ENCODE data around the gene GYPC.
A peak's percentile ranks its signal among the peaks of the same experiment; 100 is the strongest.

The GYPC gene

DNA sequence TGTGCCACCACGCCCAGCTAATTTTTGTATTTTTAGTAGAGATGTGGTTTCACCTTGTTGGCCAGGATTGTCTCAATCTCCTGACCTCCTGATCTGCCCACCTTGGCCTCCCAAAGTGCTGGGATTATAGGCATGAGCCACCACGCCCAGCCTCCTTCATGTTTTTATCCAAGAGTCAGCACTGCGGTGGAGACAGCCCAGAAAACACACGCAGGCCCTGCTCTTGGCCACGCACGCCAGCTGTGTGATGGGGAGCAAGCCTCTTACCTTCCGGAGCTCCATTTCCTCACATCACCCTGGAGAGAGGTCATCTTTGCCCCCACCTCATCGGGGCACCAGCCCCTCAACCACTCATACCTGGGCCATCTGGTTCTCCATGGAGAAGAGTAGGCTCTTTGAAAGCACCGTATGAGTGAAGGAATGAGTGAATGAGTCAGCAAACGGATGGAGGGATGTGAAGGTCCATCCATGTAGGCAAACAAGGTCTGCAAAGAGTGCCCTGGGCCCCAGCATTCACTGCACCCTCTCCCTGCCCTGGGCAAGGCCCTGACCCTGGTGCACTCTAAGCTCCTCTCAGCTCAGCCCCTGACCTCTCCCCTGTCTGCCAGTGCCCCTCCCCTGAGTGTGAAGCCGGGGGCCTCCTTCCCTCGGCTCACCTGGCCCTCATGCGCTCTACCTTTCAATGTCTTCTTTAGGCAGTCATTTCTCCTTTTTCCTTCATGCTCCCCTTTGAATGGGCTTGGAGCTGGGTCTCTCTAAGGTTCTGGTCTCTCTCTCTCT lies 7.4 kb downstream of the GYPC start:
- Histone ChIP-seq H4K20me1 (ENCODE audit: insufficient read depth, low read length, poor library complexity, severe bottlenecking) (peaks cover 68% of the 10 kb centered on the region), H3K4me2 (ENCODE audit: low read depth, low read length, poor library complexity, severe bottlenecking) (peak overlapping the region; percentile 89)

DNA sequence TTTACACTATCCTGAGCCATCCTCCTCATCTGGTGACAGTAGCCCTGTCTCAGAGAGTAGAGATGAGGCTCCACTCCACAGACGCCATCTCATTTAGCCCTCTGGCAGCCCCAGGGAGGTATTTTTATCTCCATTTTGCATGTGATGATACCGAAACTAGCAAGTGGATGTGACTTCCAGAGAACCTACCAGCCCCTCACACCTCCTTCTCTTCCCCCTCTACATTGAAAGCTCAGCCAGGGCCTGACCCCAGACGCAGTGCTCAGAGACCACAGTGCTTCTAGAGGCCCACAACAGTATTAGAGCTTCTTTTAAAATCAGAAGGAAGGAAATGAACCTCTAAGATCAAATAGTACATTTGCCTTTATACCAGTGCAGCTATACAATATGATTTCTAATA lies 8.3 kb downstream of the GYPC start:
- peak overlapping the region; percentile 21 for H3K9ac ChIP-seq (ENCODE audit: low read depth, low read length, poor library complexity, severe bottlenecking)
- peak overlapping the region; percentile 89 for H3K4me2 ChIP-seq (ENCODE audit: low read depth, low read length, poor library complexity, severe bottlenecking)

More for the DNA sequence above, 7.4 kb downstream of the GYPC start:
- TF ChIP-seq, protein P1, sequence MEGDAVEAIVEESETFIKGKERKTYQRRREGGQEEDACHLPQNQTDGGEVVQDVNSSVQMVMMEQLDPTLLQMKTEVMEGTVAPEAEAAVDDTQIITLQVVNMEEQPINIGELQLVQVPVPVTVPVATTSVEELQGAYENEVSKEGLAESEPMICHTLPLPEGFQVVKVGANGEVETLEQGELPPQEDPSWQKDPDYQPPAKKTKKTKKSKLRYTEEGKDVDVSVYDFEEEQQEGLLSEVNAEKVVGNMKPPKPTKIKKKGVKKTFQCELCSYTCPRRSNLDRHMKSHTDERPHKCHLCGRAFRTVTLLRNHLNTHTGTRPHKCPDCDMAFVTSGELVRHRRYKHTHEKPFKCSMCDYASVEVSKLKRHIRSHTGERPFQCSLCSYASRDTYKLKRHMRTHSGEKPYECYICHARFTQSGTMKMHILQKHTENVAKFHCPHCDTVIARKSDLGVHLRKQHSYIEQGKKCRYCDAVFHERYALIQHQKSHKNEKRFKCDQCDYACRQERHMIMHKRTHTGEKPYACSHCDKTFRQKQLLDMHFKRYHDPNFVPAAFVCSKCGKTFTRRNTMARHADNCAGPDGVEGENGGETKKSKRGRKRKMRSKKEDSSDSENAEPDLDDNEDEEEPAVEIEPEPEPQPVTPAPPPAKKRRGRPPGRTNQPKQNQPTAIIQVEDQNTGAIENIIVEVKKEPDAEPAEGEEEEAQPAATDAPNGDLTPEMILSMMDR (conservative IDR thresholded peaks at IDR 0.05; ENCODE audit: low read length), result no peak
- no peak for TF ChIP-seq EZH2phosphoT487 (IDR thresholded peaks at IDR 0.05; ENCODE audit: borderline replicate concordance)
- Histone ChIP-seq H3K27me3 (ENCODE audit: insufficient read depth, low read length, poor library complexity, severe bottlenecking) (no peaks in the 10 kb centered on the region), H3K36me3 (ENCODE audit: insufficient read depth, low read length) (peaks cover 4% of the 10 kb centered on the region; the same call in 1 of the 2 replicates), H3K9me2 (replicated peaks; ENCODE audit: low read depth, low read length) (no peaks in the 10 kb centered on the region), H2AFZ (ENCODE audit: low read length) (no peak overlapping the region), H3F3A (ENCODE audit: low read depth) (peaks cover 4% of the 10 kb centered on the region; the same call in 1 of the 2 replicates), H3K4me1 (ENCODE audit: insufficient read depth, low read length, poor library complexity, severe bottlenecking) (peaks cover 72% of the 10 kb centered on the region), H3K4me3 (ENCODE audit: low read length, poor library complexity, severe bottlenecking) (peak overlapping the region; percentile 64), H3K9ac (ENCODE audit: low read depth, low read length, poor library complexity, severe bottlenecking) (peak overlapping the region; percentile 60), H3K9me3 (ENCODE audit: insufficient read depth, low read depth, low read length) (no peaks in the 10 kb centered on the region), H3K79me2 (ENCODE audit: insufficient read depth, low read length) (peaks cover 100% of the 10 kb centered on the region)

DNA sequence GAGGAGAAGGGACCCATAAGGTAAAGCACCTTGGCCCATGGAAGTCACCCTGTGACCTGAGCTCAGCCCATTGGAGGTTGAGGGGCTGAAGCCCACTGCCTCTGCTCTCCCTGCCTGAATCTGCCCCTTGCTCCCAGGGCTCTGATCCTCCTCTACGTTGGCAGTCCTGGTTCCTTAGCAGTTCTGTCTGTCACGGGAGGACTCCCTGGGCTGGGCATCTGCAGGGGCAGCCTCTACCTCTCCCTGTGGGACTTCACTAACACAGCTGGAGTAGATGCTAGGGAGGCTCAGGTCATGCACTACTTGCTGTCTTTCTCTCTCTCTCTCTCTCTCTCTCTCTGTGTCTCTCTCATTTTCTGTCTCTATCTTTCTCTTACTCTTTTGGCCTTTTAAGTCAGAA lies 8.7 kb downstream of the GYPC start:
- H2AFZ ChIP-seq (ENCODE audit: low read length), result no peak overlapping the region
- H3K9me2 ChIP-seq (replicated peaks; ENCODE audit: low read depth, low read length), result no peaks in the 10 kb centered on the region
- no peaks in the 10 kb centered on the region for H3K9me3 ChIP-seq (ENCODE audit: insufficient read depth, low read depth, low read length)
- H3F3A ChIP-seq (ENCODE audit: low read depth), result no peaks in the 10 kb centered on the region
- H3K4me3 ChIP-seq (ENCODE audit: low read length, poor library complexity, severe bottlenecking), result peak overlapping the region; percentile 2
- no peaks in the 10 kb centered on the region for H3K27me3 ChIP-seq (ENCODE audit: insufficient read depth, low read length, poor library complexity, severe bottlenecking)
- peaks cover 70% of the 10 kb centered on the region for H4K20me1 ChIP-seq (ENCODE audit: insufficient read depth, low read length, poor library complexity, severe bottlenecking)
- TF ChIP-seq, protein P1 (conservative IDR thresholded peaks at IDR 0.05; ENCODE audit: low read length), result no peak
- peaks cover 4% of the 10 kb centered on the region; the same call in 1 of the 2 replicates for H3K36me3 ChIP-seq (ENCODE audit: insufficient read depth, low read length)
- peak overlapping the region; percentile 89 for H3K4me2 ChIP-seq (ENCODE audit: low read depth, low read length, poor library complexity, severe bottlenecking)
- peak overlapping the region; percentile 21 for H3K9ac ChIP-seq (ENCODE audit: low read depth, low read length, poor library complexity, severe bottlenecking)
- peaks cover 62% of the 10 kb centered on the region for H3K4me1 ChIP-seq (ENCODE audit: insufficient read depth, low read length, poor library complexity, severe bottlenecking)
- H3K79me2 ChIP-seq (ENCODE audit: insufficient read depth, low read length), result peaks cover 100% of the 10 kb centered on the region

More for the DNA sequence above, 8.3 kb downstream of the GYPC start:
- Histone ChIP-seq H2AFZ (ENCODE audit: low read length) (no peak overlapping the region), H3K4me1 (ENCODE audit: insufficient read depth, low read length, poor library complexity, severe bottlenecking) (peaks cover 66% of the 10 kb centered on the region), H3K9me3 (ENCODE audit: insufficient read depth, low read depth, low read length) (no peaks in the 10 kb centered on the region), H4K20me1 (ENCODE audit: insufficient read depth, low read length, poor library complexity, severe bottlenecking) (peaks cover 74% of the 10 kb centered on the region), H3K36me3 (ENCODE audit: insufficient read depth, low read length) (peaks cover 4% of the 10 kb centered on the region; the same call in 1 of the 2 replicates), H3K79me2 (ENCODE audit: insufficient read depth, low read length) (peaks cover 100% of the 10 kb centered on the region), H3F3A (ENCODE audit: low read depth) (no peaks in the 10 kb centered on the region), H3K4me3 (ENCODE audit: low read length, poor library complexity, severe bottlenecking) (peak overlapping the region; percentile 2), H3K9me2 (replicated peaks; ENCODE audit: low read depth, low read length) (no peaks in the 10 kb centered on the region), H3K27me3 (ENCODE audit: insufficient read depth, low read length, poor library complexity, severe bottlenecking) (no peaks in the 10 kb centered on the region)
- TF ChIP-seq EZH2phosphoT487 (IDR thresholded peaks at IDR 0.05; ENCODE audit: borderline replicate concordance), result no peak
- TF ChIP-seq, protein P1 (conservative IDR thresholded peaks at IDR 0.05; ENCODE audit: low read length), result no peak
